ENCODE data around the gene ADRA2C.

The ADRA2C gene

DNA sequence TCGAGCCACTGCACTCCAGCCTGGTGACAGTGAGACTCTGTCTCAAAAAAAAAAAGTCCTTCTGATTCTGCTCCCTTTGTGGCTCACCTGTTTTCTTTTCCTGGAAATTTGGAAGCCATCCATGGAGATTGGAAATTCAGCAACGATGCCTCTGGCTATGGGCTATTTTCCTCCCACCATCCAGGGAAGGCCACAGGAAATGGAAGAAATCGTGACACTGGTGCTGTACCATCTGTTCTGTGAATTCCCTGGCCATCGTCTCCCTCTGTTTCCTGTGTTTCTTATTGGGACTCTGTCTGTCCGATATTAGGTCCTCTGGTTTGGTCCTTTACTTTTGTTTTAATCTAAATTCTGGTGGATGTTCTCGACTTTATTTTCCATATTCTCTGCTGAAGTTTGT is 29.4 kb upstream of the ADRA2C start:
- TF ChIP-seq, protein P1, sequence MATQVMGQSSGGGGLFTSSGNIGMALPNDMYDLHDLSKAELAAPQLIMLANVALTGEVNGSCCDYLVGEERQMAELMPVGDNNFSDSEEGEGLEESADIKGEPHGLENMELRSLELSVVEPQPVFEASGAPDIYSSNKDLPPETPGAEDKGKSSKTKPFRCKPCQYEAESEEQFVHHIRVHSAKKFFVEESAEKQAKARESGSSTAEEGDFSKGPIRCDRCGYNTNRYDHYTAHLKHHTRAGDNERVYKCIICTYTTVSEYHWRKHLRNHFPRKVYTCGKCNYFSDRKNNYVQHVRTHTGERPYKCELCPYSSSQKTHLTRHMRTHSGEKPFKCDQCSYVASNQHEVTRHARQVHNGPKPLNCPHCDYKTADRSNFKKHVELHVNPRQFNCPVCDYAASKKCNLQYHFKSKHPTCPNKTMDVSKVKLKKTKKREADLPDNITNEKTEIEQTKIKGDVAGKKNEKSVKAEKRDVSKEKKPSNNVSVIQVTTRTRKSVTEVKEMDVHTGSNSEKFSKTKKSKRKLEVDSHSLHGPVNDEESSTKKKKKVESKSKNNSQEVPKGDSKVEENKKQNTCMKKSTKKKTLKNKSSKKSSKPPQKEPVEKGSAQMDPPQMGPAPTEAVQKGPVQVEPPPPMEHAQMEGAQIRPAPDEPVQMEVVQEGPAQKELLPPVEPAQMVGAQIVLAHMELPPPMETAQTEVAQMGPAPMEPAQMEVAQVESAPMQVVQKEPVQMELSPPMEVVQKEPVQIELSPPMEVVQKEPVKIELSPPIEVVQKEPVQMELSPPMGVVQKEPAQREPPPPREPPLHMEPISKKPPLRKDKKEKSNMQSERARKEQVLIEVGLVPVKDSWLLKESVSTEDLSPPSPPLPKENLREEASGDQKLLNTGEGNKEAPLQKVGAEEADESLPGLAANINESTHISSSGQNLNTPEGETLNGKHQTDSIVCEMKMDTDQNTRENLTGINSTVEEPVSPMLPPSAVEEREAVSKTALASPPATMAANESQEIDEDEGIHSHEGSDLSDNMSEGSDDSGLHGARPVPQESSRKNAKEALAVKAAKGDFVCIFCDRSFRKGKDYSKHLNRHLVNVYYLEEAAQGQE (IDR thresholded peaks at IDR 0.05; ENCODE audit: insufficient read depth in 1 of 2, low read depth in 2 of 2, low read length in 2 of 2): no peak
- TF ChIP-seq POLR2AphosphoS5 (IDR thresholded peaks at IDR 0.05; ENCODE audit: low read depth, low read length) (no peak), SIN3A (IDR thresholded peaks at IDR 0.05; ENCODE audit: borderline replicate concordance, insufficient read depth, low read length) (no peak)

DNA sequence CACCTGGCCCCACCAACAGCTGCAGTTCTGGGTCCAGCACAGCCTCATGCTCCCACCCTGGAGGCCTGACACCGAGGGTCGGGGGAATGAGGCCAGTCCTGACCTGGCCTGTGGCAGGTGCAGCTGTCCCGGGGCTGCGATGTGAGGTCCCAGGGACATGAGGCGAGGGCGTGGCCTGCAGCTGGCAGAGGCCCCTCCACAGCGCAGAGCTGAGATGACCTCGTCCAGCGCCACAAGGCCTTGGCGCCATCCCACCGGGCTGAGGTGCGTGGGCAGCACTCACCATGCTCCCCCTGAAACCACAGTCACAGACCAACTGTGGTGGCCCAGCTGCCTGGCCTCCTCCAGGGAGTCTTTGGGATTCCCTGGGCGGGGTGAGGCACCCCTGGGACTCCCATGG is 26.6 kb upstream of the ADRA2C start:
- TF ChIP-seq TAF1 (IDR thresholded peaks at IDR 0.05; ENCODE audit: borderline replicate concordance, insufficient read depth, low read length): no peak
- no peak for TF ChIP-seq SIN3A (IDR thresholded peaks at IDR 0.05; ENCODE audit: borderline replicate concordance, insufficient read depth, low read length)

DNA sequence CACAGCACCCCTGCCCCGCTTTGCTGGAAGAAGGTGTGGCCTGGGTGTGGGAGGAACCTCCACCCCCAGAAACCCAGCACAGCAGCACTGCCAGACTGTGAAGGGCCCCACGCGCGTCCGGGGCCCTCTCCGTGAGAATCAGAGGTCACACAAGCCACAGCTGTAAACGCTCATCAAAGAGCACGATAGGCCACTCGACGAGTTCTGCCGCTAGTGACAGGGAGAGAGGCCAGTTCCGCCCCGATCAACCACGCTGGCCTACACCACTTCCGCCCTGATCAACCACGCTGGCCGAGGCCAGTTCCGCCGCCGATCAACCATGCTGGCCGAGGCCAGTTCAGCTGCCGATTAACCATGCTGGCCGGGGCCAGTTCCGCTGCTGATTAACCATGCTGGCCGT is 25.9 kb upstream of the ADRA2C start:
- TF ChIP-seq POLR2AphosphoS5 (IDR thresholded peaks at IDR 0.05; ENCODE audit: low read depth, low read length): no peak
- no peak for TF ChIP-seq SIN3A (IDR thresholded peaks at IDR 0.05; ENCODE audit: borderline replicate concordance, insufficient read depth, low read length)
- no peak for TF ChIP-seq TAF1 (IDR thresholded peaks at IDR 0.05; ENCODE audit: borderline replicate concordance, insufficient read depth, low read length)
- TF ChIP-seq, protein P1 (IDR thresholded peaks at IDR 0.05; ENCODE audit: insufficient read depth in 1 of 2, low read depth in 2 of 2, low read length in 2 of 2): no peak
- no peak for TF ChIP-seq FOXP2 (optimal IDR thresholded peaks at IDR 0.05; ENCODE audit: borderline replicate concordance, extremely low read depth, extremely low read length, insufficient read depth)

DNA sequence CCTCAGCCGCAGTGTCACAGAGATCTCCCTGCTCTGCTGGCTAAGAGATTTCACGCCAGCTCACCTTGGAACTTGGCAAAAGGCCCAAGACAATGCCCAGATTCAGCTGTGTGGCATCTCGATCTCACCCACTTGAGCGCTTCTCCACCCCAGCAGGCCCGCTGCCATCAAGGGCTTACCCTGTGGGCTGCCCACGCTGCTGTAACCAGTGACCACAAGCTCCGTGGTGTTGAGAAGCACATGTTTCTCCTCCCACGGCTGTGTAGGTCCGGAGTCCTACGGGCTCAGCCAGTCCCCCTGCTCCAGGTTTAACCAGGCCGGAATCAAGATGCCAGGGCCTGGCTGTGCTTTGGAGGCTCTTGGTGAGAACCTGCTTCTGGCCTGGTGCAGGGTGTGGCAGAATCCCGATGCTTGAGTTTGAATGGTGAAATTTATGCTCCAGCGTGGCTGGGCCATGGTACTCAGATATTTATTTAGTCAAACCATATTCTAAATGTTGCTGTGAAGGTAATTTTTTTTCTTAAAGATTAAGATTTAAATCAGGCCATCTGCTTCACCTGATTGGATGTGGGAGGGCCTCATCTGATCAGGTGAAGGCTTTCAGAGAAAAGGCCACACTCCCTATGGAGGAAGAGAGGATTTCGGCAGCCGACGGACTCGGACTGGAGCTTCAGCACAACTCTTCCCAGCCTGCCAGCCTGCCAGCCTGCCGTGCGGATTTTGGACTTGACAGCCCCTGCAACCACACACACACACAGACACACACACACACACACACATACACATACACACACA is 24.8 kb upstream of the ADRA2C start:
- no peak for TF ChIP-seq FOXP2 (optimal IDR thresholded peaks at IDR 0.05; ENCODE audit: borderline replicate concordance, extremely low read depth, extremely low read length, insufficient read depth)
- no peak for TF ChIP-seq POLR2AphosphoS5 (IDR thresholded peaks at IDR 0.05; ENCODE audit: low read depth, low read length)
- TF ChIP-seq TAF1 (IDR thresholded peaks at IDR 0.05; ENCODE audit: borderline replicate concordance, insufficient read depth, low read length): no peak
- TF ChIP-seq SIN3A (IDR thresholded peaks at IDR 0.05; ENCODE audit: borderline replicate concordance, insufficient read depth, low read length): no peak
- TF ChIP-seq, protein P1 (IDR thresholded peaks at IDR 0.05; ENCODE audit: insufficient read depth in 1 of 2, low read depth in 2 of 2, low read length in 2 of 2): no peak

DNA sequence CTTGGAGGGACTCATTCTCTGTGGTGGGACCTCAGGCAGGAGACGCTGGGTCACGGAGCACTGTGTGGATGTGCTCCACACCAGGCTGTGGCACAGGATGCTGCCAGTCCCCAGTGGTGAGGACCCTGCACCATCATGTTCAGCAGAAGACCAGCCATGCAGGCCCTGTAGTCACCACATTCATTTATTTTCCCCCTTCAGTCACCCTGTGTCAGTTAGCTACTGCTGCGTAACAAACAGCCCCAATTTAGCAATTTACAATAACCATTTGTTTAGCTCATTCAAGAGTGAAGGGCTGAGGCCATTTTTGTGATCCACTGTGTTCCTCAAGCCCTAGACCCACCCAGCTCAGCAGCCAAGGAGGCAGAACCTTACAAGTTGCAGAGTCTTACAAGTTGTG is 23.6 kb upstream of the ADRA2C start:
- TF ChIP-seq TAF1 (IDR thresholded peaks at IDR 0.05; ENCODE audit: borderline replicate concordance, insufficient read depth, low read length): no peak
- no peak for TF ChIP-seq SIN3A (IDR thresholded peaks at IDR 0.05; ENCODE audit: borderline replicate concordance, insufficient read depth, low read length)
- TF ChIP-seq FOXP2 (optimal IDR thresholded peaks at IDR 0.05; ENCODE audit: borderline replicate concordance, extremely low read depth, extremely low read length, insufficient read depth): no peak
- TF ChIP-seq, protein P1 (IDR thresholded peaks at IDR 0.05; ENCODE audit: insufficient read depth in 1 of 2, low read depth in 2 of 2, low read length in 2 of 2): no peak
- TF ChIP-seq POLR2AphosphoS5 (IDR thresholded peaks at IDR 0.05; ENCODE audit: low read depth, low read length): no peak
